Epithelial cell of prostate (primary cell): ENCODE data around the gene MAB21L4.

ENCODE experiments used
- DNase-seq: peaks from one replicate; pipeline ENCODE4 v3.0.0-alpha.2; 2011; ENCODE audit warnings: low read depth, low spot score
- H3K27ac ChIP-seq: fragments of 450-650 bp; 2 replicates; pipeline ENCODE4 v1.5.1; 2017; ENCODE audit warnings: mild to moderate bottlenecking

Gene MAB21L4

GRCh38 chr2:240869956-240870875 is 25.7 kb downstream of the MAB21L4 start:
- no peak for DNase-seq

DNA sequence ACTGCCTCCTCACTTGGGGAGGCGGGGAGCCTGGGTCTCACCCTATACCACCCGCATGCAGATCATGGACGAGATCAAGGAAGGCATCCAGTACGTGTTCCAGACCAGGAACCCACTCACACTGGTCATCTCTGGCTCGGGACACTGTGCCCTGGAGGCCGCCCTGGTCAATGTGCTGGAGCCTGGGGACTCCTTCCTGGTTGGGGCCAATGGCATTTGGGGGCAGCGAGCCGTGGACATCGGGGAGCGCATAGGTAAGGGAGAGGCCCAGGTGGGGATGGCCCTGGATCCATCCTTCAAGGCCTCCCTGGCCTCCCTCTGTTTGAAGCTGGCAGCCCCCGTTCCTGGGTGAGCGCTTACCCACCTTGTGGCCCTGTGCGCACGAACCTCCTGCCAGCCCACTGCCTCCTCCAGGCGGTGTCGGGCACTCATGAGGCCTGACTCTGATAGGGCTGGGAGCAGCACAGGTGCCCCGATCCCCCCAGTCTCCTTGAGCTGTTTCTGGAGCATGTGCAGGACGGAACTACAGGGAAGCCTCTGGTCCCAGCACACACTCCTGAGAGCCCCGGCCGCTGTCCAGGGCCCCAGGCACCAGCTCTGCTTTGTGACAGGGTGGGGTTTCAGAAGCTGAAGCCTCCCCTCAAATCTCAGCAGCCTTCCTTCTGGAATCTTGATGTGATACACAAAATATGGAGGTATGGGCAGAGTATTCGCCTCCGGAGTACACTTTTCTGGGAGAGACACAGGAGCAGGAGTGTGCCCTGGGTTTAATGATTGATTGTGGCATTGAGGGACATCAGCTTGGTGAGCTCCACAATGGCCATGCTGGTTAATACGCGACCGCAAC is 26.6 kb downstream of the MAB21L4 start:
- no peak for DNase-seq

More at GRCh38 chr2:240869956-240870875, 25.7 kb downstream of the MAB21L4 start:
- no peak overlapping the region for H3K27ac ChIP-seq

DNA sequence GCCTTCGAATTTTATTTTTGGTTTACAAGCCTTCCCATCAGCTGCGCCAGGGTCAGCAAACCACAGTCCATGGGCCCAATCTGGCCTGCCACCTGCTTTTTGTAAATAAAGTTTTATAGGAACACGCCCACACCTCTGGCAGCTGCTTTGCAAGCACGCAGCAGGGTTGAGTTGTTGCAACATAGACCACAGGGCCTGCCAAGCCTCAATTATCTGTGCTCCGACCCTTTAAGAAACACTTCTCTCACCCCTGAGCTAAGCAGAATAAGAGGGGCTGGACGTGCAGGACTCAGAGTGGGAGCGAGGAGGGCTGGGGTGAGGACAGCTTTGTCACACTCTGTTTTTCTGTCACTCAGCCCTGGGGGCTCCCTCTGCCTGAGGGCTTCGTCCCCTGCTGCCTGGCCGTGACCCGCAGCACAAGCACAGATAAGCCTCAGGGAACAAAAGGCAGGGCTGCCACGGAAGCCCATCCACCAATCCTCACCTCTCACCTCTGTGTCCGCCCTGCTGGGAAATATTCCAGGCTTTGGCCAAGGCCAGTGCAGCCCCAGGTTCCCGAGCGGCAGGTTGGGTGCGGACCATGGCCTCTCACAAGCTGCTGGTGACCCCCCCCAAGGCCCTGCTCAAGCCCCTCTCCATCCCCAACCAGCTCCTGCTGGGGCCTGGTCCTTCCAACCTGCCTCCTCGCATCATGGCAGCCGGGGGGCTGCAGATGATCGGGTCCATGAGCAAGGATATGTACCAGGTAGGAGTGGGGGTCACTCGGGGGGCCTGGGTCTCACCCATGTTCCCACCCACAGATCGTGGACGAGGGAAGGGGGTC is 27.5 kb downstream of the MAB21L4 start, which contains the start of gene AGXT:
Gene AGXT, plus strand, starts transcription at position 539 of the 823 bp plus-strand sequence. Its CDS starts 42 bp downstream, at position 581.
- H3K27ac ChIP-seq: no peak within 1 kb of the TSS
- DNase-seq: no peak

More for the DNA sequence above, 26.6 kb downstream of the MAB21L4 start:
- no peak overlapping the region for H3K27ac ChIP-seq

DNA sequence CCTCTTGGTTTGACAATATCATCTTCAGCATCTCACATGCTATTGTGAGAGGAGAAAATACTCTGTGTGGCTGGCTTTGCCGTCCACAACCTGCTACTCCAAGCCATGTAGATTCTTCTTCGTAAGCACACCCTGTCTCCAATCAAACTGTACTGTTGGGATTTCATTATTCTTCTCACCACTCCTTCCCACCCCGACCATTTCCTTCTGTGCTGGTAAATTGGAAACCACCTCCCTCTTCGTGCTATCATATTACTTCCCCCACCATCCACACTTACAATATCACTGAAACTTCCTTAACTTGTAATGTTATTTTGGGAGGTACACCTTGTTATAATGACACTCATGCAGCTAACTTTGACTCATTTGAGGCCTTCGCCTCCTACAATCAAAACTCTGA is 30.6 kb downstream of the MAB21L4 start:
- DNase-seq: no peak
- no peak overlapping the region for H3K27ac ChIP-seq

DNA sequence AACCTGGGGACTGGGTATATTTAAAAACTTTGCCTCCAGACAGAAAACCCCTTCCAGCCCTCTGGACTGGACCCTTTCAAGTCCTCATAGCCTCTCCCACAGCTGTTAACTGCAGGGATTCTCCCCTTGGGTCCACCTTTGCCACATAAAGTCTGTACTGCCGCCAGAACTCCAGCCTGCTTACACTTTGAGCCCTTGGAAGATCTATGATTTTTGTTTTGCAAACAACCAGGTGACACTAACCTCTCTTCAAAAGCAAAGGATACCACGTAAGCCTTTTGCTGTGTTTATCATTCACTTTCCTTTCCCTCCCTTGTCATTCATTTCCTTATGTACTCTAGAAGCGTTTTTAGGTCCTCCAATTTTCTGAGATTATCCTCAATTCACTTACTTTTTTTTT is 31.5 kb downstream of the MAB21L4 start:
- DNase-seq: no peak
- no peak overlapping the region for H3K27ac ChIP-seq

DNA sequence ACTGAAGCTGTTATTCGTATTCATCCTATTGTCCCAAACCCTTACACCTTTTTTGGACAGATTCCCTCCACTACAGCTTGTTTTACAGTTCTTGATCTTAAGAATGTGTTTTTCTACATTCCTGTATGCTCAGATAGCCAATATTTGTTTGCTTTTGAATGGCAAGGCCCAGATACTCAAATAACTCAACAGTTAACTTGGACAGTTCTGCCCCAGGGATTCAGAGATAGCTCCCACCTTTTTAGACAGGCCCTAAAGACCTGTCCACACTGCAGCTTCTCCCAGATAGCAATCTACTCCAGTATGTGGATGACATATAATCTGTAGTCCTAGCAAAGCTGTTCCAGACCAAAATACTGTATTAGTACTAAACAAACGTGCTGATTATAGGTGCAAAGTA is 34.4 kb downstream of the MAB21L4 start:
- no peak overlapping the region for H3K27ac ChIP-seq
- no peak for DNase-seq

- H3K27ac ChIP-seq: no peak overlapping the region
- DNase-seq: no peak
Observed at GRCh38 chr2:240858871-240859270, 37.1 kb downstream of the MAB21L4 start.

DNA sequence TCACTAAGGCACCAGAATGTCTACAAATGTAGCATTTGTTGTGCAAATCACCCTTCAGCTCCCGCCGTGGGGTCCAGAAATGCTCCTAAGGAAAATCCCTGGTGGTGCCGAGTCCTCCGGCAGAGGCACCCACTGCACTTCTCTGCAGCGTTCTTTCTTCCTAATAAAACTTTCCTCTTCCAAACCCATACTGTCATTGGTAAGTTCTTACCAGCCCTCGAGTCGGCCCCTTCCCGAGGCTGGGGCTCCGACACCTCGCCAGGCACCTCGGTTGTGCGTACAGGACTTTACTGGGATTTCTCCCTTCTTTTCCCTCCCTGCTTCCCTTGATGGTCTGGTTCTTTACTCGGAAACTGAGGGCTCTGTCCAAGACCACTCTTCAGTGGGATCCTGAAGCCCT is 37.6 kb downstream of the MAB21L4 start:
- H3K27ac ChIP-seq: no peak overlapping the region
- no peak for DNase-seq

GRCh38 chr2:240857039-240858008 is 38.6 kb downstream of the MAB21L4 start:
- no peak overlapping the region for H3K27ac ChIP-seq
- no peak for DNase-seq

DNA sequence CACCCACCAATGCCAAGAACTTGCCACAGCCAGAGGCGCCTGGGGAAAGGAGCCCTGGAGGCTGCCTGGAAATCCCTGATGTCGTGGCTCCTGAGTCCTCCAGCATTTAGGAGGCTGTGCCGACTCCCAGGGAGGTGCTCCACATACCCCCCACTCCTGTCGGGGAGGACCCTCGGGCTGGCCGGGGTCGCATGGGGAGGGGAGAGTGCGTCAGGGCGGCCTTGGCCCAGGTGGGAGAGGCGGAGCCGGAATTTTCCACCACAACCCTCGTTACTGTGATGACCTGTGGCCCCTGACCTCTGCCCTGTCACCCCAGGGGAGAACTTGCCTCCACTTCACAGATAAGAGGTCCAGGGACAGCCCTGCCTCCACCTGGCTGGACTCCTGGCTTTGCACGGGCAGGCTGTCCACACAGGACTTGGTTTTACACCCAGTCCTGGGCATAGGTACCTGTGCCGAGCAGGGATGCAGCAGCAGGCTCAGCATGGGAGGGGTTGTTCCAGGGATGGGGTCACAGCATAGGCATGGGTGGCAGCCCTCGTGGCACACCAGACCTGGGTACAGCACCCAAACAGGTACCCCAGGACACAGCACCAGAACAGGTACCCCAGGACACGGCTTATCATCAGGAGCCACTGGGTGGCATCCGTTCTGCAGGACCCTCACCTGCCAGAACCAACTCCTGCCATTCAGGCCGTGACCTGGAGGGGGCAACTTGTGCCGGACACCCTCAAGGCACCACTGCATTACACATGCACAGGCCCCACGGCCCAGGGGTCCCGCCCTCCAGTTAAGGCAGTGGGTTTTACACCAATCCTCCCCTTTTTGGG is 39.6 kb downstream of the MAB21L4 start:
- no peak overlapping the region for H3K27ac ChIP-seq
- no peak for DNase-seq

DNA sequence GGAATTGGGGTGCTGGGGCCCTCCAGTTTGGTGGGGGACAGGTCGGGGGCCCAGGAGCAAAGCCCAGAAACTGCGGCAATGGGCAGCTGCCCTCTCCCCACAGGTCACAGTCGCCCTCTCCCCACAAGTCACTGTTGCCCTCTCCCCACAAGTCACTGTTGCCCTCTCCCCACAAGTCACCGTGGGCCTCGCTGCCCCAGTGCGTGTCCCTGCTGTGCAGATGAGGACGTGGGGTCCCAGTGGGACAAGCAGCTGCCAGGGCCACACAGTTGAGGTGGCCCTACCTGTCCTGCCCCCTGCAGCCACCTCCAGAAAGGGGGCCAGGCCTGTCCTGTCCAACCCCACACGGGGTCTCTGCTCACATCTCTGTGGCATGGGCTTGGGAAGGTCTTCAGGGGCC is 40.3 kb downstream of the MAB21L4 start:
- no peak overlapping the region for H3K27ac ChIP-seq
- DNase-seq: no peak

DNA sequence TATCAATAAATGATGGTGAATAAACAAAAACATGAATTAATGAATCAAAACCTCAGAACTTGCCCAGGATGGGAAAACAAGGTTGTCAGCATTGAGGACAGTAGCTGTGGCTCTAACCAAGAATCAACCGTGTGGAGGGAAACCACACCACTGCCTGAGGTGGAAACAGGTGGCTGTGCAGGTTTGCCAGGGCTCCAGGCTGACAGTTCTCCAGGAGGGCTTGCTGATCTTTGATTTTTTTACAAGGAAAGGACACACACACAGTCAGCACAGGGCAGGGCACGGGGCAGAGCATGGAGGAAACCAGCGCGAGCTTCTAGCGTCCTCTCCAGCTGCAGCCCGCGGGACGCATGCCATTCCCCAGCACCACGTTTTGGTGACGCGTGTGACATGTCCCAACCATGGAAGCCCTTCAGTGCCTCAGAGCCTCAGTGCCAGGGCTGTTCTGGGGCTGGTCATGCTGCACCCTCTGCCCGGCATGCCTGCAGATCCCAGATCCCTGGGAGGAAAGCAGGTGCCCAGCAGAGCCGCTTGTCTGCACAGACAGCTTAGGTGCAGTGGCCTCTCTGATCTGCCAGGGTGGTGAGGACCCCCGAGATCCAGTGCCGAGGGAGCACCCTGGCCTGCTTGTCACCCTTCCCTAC is 43.2 kb downstream of the MAB21L4 start:
- no peak overlapping the region for H3K27ac ChIP-seq

GRCh38 chr2:240851078-240851991 is 44.6 kb downstream of the MAB21L4 start:
- H3K27ac ChIP-seq: no peak overlapping the region
- DNase-seq: peak; percentile 14

More for the DNA sequence above, 43.2 kb downstream of the MAB21L4 start:
- no peak for DNase-seq

- no peak for DNase-seq
- no peak overlapping the region for H3K27ac ChIP-seq
Observed at GRCh38 chr2:240850756-240851077, 45.2 kb downstream of the MAB21L4 start.

DNA sequence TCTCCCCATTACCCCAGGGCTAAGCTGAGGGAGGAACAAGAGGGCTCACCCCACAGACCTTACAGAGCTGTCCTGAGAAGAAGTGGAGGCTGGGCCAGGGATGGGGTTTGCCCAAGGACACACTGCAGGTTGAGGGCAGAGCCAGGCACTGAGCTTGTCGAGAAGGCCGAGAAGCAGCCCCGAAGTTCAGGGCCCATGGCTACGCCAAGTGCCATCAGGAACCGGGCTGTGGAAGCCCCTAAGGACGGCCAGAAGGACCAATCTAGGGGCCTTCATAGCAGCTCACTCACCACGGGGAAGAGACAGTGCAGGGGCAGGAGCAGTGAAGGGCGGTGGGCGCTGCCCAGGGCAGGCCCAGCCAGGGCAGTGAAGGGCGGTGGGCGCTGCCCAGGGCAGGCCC is 45.9 kb downstream of the MAB21L4 start:
- DNase-seq: no peak
- no peak overlapping the region for H3K27ac ChIP-seq

DNA sequence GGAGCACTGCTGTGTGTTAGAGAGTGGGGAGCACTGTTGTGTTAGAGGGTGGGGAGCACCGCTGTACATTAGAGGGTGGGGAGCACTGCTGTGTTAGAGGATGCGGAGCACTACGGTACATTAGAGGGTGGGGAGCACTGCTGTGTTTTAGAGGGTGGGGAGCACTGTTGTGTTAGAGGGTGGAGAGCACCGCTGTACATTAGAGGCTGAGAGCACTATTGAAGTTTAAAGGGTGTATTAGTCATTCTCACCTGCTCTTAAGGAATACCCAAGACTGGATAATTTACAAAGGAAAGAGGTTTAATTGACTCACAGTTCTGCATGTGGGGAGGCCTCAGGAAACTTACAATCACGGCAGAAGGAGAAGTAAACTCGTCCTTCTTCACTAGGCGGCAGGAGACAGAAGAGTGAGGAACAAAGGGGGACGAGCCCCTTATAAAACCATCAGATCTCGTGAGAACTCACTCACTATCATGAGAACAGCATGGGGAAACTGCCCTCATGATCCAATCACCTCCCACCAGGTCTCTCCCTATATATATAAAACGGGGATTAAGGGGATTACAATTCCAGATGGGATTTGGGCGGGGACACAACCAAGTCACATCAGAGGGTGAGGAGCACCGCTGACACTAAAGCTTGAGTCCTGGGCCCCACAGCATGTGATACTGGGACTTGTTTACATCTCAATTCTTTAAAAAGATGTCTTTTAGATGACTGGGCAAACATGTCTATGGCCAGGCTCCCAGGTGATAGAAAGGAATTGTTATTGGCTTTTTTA is 46.9 kb downstream of the MAB21L4 start:
- no peak overlapping the region for H3K27ac ChIP-seq
- no peak for DNase-seq
